ENCODE measurements around the gene SNX9. TPM values are rescaled to one million over a fixed set of nuclear protein-coding genes. Genes with fewer than 3 reads are reported as not detected.

The SNX9 gene
- total and polyA plus RNA-seq, 12 donors = 18.8 to 39.7 (median 31.2) TPM

DNA sequence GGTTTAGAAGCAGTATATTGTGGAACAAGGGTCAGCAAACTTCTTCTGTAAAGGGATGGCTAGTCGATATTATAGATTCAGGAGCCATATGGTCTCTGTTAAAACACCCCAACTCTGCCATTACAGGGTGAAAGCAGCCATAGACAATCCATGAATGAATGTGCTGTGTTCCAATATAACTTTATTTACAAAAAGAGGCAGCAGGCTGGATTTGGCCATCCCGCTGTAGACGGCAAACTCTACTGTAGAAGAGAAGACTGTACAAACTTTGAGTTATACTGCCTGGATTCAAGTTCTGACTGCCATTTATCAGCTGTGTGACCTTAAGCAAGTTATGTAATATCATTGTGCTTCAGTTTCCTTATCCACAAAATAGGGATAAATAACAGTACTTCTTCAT, 33.7 kb upstream of the SNX9 start:
- Histone ChIP-seq H3K27me3 (no peaks in the 10 kb centered on the region), H3K36me3 (no peaks in the 10 kb centered on the region), H3K9me3 (no peaks in the 10 kb centered on the region), H3K27ac (no peak overlapping the region), H3K4me3 (no peak overlapping the region), H3K4me1 (peaks cover 0 to 30% (median 14%) of the 10 kb centered on the region in 9 donors)
- WGBS, 2 donors = 95% methylated on average over 3 of the region's 3 CpGs
- intact Hi-C loops (cut with DNase I) = no loop called here
- DNase-seq (no peak), ATAC-seq (no peak)
- TF ChIP-seq, protein P1, sequence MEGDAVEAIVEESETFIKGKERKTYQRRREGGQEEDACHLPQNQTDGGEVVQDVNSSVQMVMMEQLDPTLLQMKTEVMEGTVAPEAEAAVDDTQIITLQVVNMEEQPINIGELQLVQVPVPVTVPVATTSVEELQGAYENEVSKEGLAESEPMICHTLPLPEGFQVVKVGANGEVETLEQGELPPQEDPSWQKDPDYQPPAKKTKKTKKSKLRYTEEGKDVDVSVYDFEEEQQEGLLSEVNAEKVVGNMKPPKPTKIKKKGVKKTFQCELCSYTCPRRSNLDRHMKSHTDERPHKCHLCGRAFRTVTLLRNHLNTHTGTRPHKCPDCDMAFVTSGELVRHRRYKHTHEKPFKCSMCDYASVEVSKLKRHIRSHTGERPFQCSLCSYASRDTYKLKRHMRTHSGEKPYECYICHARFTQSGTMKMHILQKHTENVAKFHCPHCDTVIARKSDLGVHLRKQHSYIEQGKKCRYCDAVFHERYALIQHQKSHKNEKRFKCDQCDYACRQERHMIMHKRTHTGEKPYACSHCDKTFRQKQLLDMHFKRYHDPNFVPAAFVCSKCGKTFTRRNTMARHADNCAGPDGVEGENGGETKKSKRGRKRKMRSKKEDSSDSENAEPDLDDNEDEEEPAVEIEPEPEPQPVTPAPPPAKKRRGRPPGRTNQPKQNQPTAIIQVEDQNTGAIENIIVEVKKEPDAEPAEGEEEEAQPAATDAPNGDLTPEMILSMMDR (IDR thresholded peaks at IDR 0.05) = no peak

DNA sequence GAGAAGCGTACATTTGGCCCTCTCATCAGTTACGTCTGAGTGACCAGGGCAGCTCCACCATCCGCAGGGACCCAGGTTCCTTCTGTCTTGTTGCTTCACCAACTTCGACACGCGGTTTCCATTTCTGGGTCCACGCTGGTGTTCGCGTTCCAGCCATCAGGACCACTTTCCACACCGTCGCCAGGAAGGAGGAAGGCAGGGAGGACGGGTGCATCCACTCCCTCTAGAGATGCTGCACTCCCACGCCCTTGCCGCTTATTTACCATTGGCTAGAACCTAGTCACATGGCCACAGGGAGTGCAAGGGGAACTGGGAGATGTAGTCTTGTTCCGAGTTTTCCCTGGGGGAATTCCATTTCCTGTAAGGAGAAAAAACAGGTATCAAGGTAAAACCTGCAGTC, 33.2 kb upstream of the SNX9 start:
- TF ChIP-seq, protein P1 (IDR thresholded peaks at IDR 0.05) = no peak
- Histone ChIP-seq H3K4me3 (no peak overlapping the region), H3K4me1 (peaks cover 0 to 30% (median 14%) of the 10 kb centered on the region in 9 donors), H3K9me3 (no peaks in the 10 kb centered on the region), H3K36me3 (no peaks in the 10 kb centered on the region), H3K27ac (no peak overlapping the region), H3K27me3 (no peaks in the 10 kb centered on the region)
- DNase-seq = no peak
- intact Hi-C loops (cut with DNase I) = no loop called here
- 74 to 84% methylated on average over 15 of the region's 15 CpGs for WGBS, 2 donors
- ATAC-seq = no peak

DNA sequence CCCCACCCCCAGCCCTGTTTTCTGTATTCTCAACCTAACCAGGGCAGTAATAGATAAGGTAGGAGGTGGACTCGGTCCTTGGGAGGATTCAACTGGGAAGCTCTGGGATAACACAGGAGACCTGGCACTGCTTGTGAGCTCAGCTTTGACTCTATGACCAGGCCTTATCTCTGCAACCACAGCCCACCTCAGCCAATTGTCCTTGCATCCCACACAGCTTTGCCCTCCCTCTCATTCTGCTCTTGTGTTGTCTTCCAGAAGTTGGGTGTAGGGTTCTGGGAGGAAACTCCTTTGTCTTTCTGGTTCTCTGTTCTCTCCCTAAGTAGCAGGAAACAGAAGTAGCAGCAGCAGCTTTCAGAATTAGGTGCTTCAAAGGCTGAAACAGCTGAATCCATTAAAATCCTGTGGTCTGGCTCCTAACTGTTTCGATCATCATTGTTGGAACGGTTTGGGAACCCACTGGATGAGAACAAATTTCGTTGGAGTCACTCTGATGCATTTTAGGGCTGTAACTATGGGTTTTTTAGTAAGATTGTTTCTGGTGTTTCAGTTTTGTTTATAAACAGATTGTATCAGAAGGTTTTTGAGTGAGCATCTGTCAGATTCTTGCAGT, 32.4 kb upstream of the SNX9 start:
- 56 to 65% methylated on average over 4 of the region's 4 CpGs for whole genome bisulfite sequencing, 2 donors
- Histone ChIP-seq H3K9me3 (no peaks in the 10 kb centered on the region), H3K36me3 (no peaks in the 10 kb centered on the region), H3K4me1 (peaks cover 0 to 30% (median 15%) of the 10 kb centered on the region in 9 donors), H3K27ac (peak overlapping the region in 3 of 10 donors; percentile 15 to 37 (median 16)), H3K4me3 (no peak overlapping the region), H3K27me3 (no peaks in the 10 kb centered on the region)
- DNase-seq (no peak), ATAC-seq (peak in 5 of 8 donors; percentile 20 to 62 (median 42))
- intact Hi-C loops (cut with DNase I) = no loop called here
- TF ChIP-seq, protein P1 (IDR thresholded peaks at IDR 0.05) = no peak

DNA sequence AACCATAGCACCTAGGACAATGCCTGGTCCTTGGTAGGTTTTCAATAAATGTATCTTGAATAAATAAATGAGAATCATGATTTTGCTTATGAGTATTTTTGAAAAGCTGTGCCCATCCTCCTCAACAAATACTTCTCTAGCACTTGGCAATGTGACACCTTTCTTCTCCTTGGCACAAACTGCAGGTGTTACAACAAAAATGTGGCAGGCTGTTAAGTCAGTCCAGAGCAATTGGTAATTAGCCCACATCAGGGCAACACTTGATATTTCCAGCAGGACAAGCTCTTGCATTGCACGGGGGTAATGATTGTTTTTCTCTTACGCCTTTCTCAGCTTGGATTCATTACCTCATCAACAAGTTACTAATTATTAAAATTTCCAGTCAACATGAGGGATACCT, 31.6 kb upstream of the SNX9 start:
- Histone ChIP-seq H3K27ac (peak overlapping the region in 2 of 10 donors; percentile 15 to 37), H3K4me1 (peaks cover 0 to 32% (median 19%) of the 10 kb centered on the region in 9 donors), H3K27me3 (no peaks in the 10 kb centered on the region), H3K9me3 (no peaks in the 10 kb centered on the region), H3K36me3 (no peaks in the 10 kb centered on the region), H3K4me3 (no peak overlapping the region)
- TF ChIP-seq, protein P1 (IDR thresholded peaks at IDR 0.05) = no peak
- ATAC-seq (no peak), DNase-seq (no peak)
- intact Hi-C loops (cut with DNase I) = no loop called here
- WGBS, 2 donors = 59 to 63% methylated on average over 2 of the region's 2 CpGs

All from heart right ventricle (tissue), 16 donors.